ENCODE measurements around the gene CANT1.

- TF ChIP-seq ZNF239 (CRISPR knock-in tag; IDR thresholded peaks at IDR 0.05) (no peak), CBX3 (IDR thresholded peaks at IDR 0.05; ENCODE audit: borderline replicate concordance in 1 of 2, low read length in 2 of 2) (no peak), YY1 (IDR thresholded peaks at IDR 0.05; ENCODE audit: borderline replicate concordance in 1 of 3, control insufficient read depth in 1 of 3, extremely low read depth in 1 of 3, insufficient read depth in 3 of 3, insufficient read length in 1 of 3, insufficient replicate concordance in 2 of 3, low read depth in 1 of 3, low read length in 2 of 3) (no peak), PKNOX1 (IDR thresholded peaks at IDR 0.05) (no peak), RNF219 (CRISPR knock-in tag; IDR thresholded peaks at IDR 0.05) (no peak), RAD21 (CRISPR knock-in tag; conservative IDR thresholded peaks at IDR 0.05 in 1 of 2, IDR thresholded peaks at IDR 0.05 in 1 of 2) (no peak), SMARCA4 (IDR thresholded peaks at IDR 0.05) (no peak), POLR2A (conservative IDR thresholded peaks at IDR 0.05) (no peak)
- TF ChIP-seq, protein P1, sequence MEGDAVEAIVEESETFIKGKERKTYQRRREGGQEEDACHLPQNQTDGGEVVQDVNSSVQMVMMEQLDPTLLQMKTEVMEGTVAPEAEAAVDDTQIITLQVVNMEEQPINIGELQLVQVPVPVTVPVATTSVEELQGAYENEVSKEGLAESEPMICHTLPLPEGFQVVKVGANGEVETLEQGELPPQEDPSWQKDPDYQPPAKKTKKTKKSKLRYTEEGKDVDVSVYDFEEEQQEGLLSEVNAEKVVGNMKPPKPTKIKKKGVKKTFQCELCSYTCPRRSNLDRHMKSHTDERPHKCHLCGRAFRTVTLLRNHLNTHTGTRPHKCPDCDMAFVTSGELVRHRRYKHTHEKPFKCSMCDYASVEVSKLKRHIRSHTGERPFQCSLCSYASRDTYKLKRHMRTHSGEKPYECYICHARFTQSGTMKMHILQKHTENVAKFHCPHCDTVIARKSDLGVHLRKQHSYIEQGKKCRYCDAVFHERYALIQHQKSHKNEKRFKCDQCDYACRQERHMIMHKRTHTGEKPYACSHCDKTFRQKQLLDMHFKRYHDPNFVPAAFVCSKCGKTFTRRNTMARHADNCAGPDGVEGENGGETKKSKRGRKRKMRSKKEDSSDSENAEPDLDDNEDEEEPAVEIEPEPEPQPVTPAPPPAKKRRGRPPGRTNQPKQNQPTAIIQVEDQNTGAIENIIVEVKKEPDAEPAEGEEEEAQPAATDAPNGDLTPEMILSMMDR (IDR thresholded peaks at IDR 0.05 in 2 of 3, conservative IDR thresholded peaks at IDR 0.05 in 1 of 3; ENCODE audit: insufficient read depth in 2 of 3, low read depth in 1 of 3, low read length in 3 of 3), result no peak
- TF ChIP-seq, protein P2, sequence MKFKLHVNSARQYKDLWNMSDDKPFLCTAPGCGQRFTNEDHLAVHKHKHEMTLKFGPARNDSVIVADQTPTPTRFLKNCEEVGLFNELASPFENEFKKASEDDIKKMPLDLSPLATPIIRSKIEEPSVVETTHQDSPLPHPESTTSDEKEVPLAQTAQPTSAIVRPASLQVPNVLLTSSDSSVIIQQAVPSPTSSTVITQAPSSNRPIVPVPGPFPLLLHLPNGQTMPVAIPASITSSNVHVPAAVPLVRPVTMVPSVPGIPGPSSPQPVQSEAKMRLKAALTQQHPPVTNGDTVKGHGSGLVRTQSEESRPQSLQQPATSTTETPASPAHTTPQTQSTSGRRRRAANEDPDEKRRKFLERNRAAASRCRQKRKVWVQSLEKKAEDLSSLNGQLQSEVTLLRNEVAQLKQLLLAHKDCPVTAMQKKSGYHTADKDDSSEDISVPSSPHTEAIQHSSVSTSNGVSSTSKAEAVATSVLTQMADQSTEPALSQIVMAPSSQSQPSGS (CRISPR knock-in tag; IDR thresholded peaks at IDR 0.05), result no peak
- TF ChIP-seq, protein P3, sequence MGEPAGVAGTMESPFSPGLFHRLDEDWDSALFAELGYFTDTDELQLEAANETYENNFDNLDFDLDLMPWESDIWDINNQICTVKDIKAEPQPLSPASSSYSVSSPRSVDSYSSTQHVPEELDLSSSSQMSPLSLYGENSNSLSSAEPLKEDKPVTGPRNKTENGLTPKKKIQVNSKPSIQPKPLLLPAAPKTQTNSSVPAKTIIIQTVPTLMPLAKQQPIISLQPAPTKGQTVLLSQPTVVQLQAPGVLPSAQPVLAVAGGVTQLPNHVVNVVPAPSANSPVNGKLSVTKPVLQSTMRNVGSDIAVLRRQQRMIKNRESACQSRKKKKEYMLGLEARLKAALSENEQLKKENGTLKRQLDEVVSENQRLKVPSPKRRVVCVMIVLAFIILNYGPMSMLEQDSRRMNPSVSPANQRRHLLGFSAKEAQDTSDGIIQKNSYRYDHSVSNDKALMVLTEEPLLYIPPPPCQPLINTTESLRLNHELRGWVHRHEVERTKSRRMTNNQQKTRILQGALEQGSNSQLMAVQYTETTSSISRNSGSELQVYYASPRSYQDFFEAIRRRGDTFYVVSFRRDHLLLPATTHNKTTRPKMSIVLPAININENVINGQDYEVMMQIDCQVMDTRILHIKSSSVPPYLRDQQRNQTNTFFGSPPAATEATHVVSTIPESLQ (CRISPR knock-in tag; IDR thresholded peaks at IDR 0.05), result no peak
These were observed 33.8 kb upstream of the CANT1 start for GRCh38 chr17:79043191-79043930.
